KG1 (cell line): ENCODE results near the gene EHMT1.
"Not testable (repeated sequence)": the region's sequence is repeated elsewhere in the genome, so short reads cannot be mapped to it uniquely, and the experiment has no call there.

ENCODE experiments used
- DNase-seq: peaks from one replicate; lab custom pipeline; 2025; lab: John Stamatoyannopoulos, UW

EHMT1 gene

DNA sequence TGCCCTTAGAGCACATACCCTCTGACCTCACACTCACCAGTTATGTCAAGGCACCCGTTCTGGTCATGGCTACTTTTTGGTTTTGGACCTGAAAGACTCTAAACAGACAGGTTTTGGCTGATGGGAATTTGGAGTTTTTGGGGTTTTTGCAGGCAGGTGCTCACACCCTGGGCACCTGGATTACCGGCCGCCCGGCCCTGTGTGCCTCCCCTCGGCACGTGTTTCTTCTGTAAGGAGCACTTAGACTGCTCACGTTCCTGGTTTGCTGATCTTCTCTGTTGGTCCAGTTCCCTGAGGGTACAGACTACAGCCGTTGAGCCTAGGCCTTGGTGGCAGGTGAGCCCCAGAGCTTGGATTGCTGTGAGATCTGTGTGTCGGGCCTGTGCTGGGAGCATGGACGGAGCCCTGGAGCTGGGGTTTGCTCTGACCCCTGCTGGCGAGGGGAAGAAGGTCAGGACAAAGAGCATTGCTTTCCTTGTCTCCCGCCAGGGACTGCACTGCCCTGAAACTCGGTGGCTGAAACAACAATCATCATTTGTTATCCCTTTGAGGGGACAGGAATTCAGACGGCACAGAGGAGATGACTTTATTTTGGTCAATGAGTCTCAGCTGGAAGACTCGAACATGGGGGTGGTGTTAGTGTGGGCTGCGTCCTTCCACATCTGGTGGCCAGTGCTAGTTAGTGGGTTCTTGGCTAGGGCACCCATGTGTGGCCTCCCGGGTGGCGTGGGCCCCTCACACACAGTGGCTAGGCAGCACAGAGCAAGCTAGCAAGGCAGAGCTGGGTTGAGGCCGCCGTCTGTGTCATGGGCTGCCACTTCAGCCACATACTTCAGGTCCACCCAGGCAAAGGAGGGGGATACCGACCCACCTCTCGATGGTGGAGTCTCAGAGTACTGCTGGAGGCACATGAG, 76.4 kb downstream of the EHMT1 start:
- no peak for DNase-seq

DNA sequence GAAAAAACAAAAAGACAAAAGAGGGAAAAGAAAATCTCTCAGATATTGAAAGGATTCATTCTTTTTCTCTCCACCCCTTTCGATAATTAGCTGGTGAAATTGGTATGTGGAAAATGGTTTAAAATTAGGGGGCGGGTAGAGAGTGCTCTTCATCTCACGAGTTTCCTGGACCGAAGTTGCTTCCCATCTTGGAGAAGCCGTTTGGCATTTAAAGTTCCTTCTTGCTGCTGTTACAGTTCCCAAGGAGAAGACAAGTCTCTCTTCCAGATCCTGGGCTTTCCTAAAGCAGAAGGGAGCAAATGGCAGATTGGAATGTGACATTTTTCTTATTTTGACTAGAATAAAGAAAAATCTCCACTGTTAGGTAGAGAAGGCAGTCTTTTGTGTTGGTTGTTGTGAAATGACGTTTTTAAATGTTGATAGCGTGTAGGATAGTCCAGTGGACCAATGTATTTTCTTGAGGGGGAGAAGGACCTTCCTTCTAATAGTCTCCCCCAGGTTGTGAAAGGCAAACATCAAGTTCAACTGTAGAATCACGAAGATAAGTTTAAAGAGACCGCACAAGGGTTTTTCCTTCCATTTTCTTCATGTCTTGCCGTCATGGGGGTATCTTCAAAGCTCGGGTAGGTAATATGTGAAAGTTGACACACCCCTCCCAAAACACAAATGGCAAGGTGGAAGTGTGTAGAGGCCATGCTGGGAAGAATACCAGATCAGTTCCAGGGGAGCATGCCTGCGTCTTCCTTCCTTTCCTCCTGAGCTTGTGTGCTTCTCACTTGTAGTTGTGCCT, 77.5 kb downstream of the EHMT1 start:
- no peak for DNase-seq

DNA sequence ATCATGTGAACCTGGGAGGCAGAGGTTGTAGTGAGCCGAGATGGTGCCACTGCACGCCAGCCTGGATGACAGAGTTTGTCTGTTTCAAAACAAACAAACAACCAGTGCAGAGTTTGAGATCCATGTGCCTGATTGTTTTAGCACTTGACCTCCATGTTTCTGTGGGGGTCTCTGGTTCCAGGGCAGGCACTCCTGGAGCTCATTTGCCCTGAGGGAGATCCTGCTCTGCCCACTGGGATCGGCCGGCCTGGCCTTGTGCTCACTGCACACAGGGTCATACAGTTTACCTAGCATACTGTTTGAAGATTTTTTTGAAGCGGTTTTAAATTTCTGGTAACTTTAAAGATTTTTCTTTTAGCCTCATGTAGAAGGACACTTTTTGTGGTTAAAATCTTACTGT, 78.4 kb downstream of the EHMT1 start:
- no peak for DNase-seq

DNA sequence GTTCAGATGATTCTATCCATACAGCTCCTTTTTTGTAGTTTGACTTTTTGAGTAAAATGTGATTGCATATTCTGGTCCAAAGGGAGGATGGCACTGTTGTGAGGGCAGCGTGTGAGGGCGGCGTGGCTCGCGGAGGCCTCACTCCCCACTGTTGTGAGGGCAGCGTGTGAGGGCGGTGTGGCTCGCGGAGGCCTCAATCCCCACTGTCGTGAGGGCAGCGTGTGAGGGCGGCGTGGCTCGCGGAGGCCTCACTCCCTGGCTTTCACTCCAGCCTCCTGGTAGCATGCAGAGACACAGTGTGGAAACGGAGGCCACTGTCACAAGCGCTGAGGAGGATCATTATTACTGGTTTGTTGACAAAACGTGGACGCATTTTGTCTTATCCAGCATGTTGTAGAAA, 79.0 kb downstream of the EHMT1 start:
- DNase-seq: no peak

DNA sequence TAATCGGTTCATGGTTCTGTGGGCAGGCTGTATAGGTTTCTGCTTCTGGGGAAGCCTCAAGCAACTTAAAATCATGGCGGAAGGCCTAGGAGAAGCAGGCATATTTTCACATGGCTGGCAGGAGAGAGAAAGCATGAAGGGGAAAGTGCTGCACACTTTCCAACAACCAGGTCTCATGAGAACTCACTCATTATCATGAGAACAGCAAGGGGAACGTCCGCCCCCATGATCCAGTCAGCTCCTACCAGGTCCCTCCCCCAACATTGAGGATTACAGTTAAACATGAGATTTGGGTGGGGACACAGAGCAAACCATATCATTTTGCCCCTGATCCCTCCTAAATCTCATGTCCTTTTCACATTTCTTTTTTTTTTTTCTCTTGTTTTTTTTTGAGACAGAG, 82.1 kb downstream of the EHMT1 start:
- DNase-seq: no peak

DNA sequence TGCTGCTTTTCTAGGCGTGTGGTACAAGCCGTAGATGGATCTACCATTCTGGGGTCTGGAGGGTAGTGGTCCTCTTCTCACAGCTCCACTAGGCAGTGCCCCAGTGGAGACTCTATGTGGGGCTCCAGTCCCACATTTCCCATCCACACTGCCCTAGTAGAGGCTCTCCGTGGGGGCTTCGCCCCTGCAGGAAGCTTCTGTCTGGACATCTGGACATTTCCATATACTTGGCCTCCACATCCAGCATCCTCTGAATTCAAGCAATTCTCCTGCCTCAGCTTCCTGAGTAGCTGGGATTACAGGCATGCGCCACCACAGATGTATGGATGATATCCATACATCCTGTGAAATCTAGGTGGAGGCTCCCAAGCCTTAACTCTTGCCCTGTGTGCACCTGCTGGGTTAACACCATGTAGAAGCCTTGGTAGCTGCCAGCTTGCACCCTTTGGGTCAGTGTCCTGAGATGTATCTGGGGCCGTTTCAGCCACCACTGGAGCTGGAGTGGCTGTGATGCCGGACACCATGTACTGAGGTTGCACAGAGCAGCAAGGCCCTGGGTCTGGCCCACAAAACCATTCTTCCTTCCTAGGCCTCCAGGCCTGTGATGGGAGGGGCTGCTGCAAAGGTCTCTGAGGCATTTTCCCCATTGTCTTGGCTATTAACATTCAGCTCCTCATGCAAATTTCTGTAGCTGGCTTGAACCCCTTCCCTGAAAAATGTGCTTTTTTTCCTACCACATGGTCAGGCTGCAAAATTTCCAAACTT, 84.0 kb downstream of the EHMT1 start:
- DNase-seq: no peak

DNA sequence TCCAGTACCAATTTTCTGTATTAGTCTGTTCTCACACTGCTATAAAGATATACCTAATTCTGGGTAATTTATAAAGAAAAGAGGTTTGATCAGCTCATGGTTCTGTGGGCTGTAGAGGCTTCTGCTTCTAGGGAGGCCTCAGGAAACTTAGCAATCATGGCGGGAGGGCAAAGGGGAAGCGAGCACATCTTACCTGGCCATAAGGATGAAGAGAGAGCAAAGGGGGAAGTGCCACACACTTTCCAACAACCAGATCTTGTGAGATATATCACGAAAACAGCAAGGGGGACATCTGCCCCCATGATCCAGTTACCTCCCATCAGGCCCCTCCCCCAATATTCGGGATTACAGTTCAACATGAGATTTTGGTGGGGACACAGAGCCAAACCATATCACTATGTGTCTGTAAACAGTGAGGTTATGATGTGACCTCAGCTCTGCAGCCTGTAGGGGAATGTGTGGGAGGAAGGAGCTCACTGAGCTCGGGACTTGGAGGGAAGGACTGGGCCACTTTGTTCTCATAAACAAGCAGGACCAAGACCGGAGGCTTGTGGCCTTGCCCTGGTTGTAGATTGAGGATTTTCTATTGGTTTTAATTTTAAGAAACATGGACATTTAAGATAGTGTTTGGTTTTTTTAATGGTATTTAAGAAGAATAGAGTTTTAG, 85.2 kb downstream of the EHMT1 start:
- DNase-seq: no peak

DNA sequence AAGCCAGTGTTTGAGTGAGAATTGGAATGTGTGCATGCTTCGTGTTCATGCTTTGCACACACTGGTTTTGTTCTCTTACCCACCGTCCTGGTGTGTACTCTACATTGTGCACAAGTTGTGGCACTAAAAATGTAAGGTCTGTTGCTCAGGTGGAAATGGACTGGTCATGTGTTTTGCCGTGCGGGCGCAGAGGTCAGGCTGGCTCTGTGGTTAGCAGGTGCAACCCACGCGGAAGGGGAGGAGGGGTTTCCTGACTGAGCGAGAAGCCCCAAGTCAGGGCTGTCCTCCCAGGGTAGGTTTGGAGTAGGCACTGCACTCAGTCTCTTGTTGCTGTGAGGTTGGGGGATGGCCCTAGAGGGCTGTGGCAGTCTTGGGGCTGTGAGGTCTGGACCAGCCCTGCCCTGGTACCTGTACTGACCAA, 86.6 kb downstream of the EHMT1 start:
- peak; percentile 14 for DNase-seq

GRCh38 chr9:137705906-137706305, 87.1 kb downstream of the EHMT1 start:
- DNase-seq: no peak

DNA sequence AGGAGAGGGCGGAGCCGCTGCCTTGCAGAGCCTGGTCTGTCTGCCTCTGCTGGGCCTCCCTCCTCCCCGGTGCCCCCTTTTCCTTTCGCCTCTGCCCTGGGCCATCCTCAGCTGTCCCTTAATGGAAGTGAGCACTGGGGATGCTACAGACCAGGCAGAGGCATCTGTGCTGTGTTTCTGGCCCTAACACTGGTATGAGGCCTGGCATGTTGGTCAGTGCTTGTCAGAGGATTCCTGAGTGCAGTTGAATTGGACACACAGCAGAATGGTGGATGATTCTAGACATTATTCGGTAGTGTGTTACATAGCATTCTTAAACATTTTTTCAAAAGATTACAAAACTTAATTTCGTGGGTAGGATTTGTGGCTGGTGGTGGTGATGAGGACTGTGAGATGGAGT, 88.6 kb downstream of the EHMT1 start:
- DNase-seq: no peak

- no peak for DNase-seq
These were observed 89.9 kb downstream of the EHMT1 start for GRCh38 chr9:137708590-137709284.

- no peak for DNase-seq
These were observed 90.8 kb downstream of the EHMT1 start for GRCh38 chr9:137709411-137710101.

GRCh38 chr9:137710704-137711103, 91.9 kb downstream of the EHMT1 start:
- no peak for DNase-seq

DNA sequence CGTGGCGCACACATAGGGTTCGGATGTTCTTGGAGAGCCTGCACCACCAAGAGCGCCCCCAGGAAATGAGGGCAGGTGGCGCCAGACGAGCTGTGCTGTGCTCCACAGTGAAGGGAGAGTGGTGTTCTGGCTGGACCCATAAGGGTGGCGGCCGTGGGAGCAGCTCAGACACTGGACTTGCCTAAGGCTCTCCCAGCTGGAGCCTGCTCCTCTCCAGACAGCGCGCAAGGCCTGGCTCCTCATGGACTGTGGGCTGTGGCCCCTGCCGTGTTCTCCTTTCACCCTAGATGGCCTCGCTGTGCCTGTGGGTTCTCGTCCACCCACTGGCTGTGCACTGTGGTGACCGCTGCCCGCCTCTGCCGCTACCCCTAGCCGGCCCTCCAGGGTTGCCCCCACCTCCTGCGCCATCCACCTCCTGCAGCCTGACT, 92.9 kb downstream of the EHMT1 start:
- DNase-seq: no peak

DNA sequence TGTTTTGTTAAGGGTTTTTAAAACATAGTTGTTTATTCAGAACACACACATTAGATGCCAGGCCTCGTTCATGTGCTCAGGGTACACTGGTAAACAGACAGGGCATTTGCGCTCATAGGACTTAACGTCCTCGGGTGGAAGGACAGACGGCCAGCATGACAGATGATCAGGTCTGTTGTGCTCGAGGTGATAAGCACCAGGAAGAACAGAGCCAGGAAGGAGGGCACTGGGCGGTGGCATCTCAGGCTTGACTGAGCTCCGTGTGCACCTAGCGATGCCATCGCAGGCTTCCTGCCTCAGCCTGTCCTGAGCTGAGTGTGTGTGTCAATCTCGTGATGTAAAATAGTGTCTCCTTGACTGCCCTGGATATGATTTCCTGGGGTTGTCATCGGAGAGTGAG, 96.5 kb downstream of the EHMT1 start:
- DNase-seq: no peak

- DNase-seq: not testable (repeated sequence)
These were observed 97.3 kb downstream of the EHMT1 start for GRCh38 chr9:137715866-137716693.

- no peak for DNase-seq
These were observed 98.0 kb downstream of the EHMT1 start for GRCh38 chr9:137716694-137717287.

- no peak for DNase-seq
These were observed 99.0 kb downstream of the EHMT1 start for GRCh38 chr9:137717776-137718327.

GRCh38 chr9:137719194-137719593, 100.4 kb downstream of the EHMT1 start:
- no peak for DNase-seq
